HFFc6 (cell line): ENCODE measurements around the gene PPP1R1A. TPM values are rescaled to one million over a fixed set of nuclear protein-coding genes. Genes with fewer than 3 reads are reported as not detected.

Source experiments
- DNase-seq: peaks from one replicate; pipeline ENCODE4 v3.0.0-alpha.2; 2018
- H3K27ac Mint-ChIP-seq: 2 replicates; pipeline ENCODE4 v1.8.0; 2020; ENCODE audit warnings: mild to moderate bottlenecking, mixed read lengths
- H3K27me3 Mint-ChIP-seq: 2 replicates; pipeline ENCODE4 v1.8.0; 2021; ENCODE audit warnings: mild to moderate bottlenecking, moderate library complexity, mixed read lengths; ENCODE audit not compliant: insufficient read depth
- H3K36me3 Mint-ChIP-seq: 2 replicates; pipeline ENCODE4 v1.8.0; 2021; ENCODE audit warnings: low read depth, mixed read lengths
- H3K4me1 Mint-ChIP-seq: 2 replicates; pipeline ENCODE4 v1.8.0; 2020; ENCODE audit warnings: low read depth, mixed read lengths
- H3K4me3 Mint-ChIP-seq: 2 replicates; pipeline ENCODE4 v1.8.0; 2020; ENCODE audit warnings: mild to moderate bottlenecking, moderate library complexity, mixed read lengths
- H3K9me3 Mint-ChIP-seq: 2 replicates; pipeline ENCODE4 v1.8.0; 2020; ENCODE audit warnings: mild to moderate bottlenecking, mixed read lengths
- CTCF ChIP-seq: fragments of 200-600 bp; sonication (generic); IDR thresholded peaks from 2 replicates; pipeline ENCODE4 v1.5.0; 2021; ENCODE audit warnings: antibody characterized with exemption, mild to moderate bottlenecking
- total RNA-seq, 6 experiments: library from RNA; stranded (reverse); fragmentation: NEBNext Ultra II Directional; extraction: Animal tissue kit (Norgen Biotek cat#: 25700); gene quantifications; 2 replicates in 1 of 6; 3 replicates in 5 of 6; pipeline ENCODE4 v1.2.3, GENCODE V29; 2021

Gene PPP1R1A
- total RNA-seq, 6 experiments from 2014 or later, result not detected

- no peak overlapping the region for H3K27ac Mint-ChIP-seq
- TF ChIP-seq CTCF, result no peak
- no peak for DNase-seq
- H3K36me3 Mint-ChIP-seq, result no peaks in the 10 kb centered on the region
- no peaks in the 10 kb centered on the region for H3K9me3 Mint-ChIP-seq
- no peaks in the 10 kb centered on the region for H3K4me1 Mint-ChIP-seq
- H3K27me3 Mint-ChIP-seq, result peaks cover 44% of the 10 kb centered on the region
- no peak overlapping the region for H3K4me3 Mint-ChIP-seq
Measured at GRCh38 chr12:54593135-54593534, 4.7 kb upstream of the PPP1R1A start.

- H3K27ac Mint-ChIP-seq, result no peak overlapping the region
- no peaks in the 10 kb centered on the region for H3K4me1 Mint-ChIP-seq
- H3K36me3 Mint-ChIP-seq, result no peaks in the 10 kb centered on the region
- peaks cover 49% of the 10 kb centered on the region for H3K27me3 Mint-ChIP-seq
- TF ChIP-seq CTCF, result no peak
- H3K4me3 Mint-ChIP-seq, result no peak overlapping the region
- no peak for DNase-seq
- no peaks in the 10 kb centered on the region for H3K9me3 Mint-ChIP-seq
Measured at GRCh38 chr12:54592316-54592715, 3.9 kb upstream of the PPP1R1A start.

- Mint-ChIP-seq H3K4me1 (no peaks in the 10 kb centered on the region), H3K4me3 (no peak overlapping the region), H3K27ac (no peak overlapping the region), H3K36me3 (no peaks in the 10 kb centered on the region), H3K27me3 (peaks cover 53% of the 10 kb centered on the region), H3K9me3 (no peaks in the 10 kb centered on the region)
- peak; percentile 18 for DNase-seq
- TF ChIP-seq CTCF, result no peak
Measured at GRCh38 chr12:54590978-54591591, 2.6 kb upstream of the PPP1R1A start.

- TF ChIP-seq CTCF, result no peak
- Mint-ChIP-seq H3K27ac (no peak overlapping the region), H3K36me3 (no peaks in the 10 kb centered on the region), H3K4me1 (no peaks in the 10 kb centered on the region), H3K27me3 (peaks cover 59% of the 10 kb centered on the region), H3K9me3 (no peaks in the 10 kb centered on the region), H3K4me3 (no peak overlapping the region)
- DNase-seq, result no peak
Measured at GRCh38 chr12:54589964-54590363, 1.5 kb upstream of the PPP1R1A start.

GRCh38 chr12:54588890-54589267 is 420 bp upstream of the PPP1R1A start:
- H3K27me3 Mint-ChIP-seq, result peaks cover 58% of the 10 kb centered on the region
- H3K9me3 Mint-ChIP-seq, result no peaks in the 10 kb centered on the region
- no peaks in the 10 kb centered on the region for H3K4me1 Mint-ChIP-seq
- no peak overlapping the region for H3K27ac Mint-ChIP-seq
- H3K36me3 Mint-ChIP-seq, result no peaks in the 10 kb centered on the region
- no peak for TF ChIP-seq CTCF
- no peak overlapping the region for H3K4me3 Mint-ChIP-seq
- DNase-seq, result no peak
